HepG2 (cell line): ENCODE measurements around the gene GABRG3. TPM values are rescaled to one million over a fixed set of nuclear protein-coding genes. Genes with fewer than 3 reads are reported as not detected.

Source experiments
- ATAC-seq: fragments of 200-7000 bp; cut with Tn5 transposase; 3 replicates; pipeline ENCODE4 v1.9.1; 2020; ENCODE audit warnings: mild to moderate bottlenecking, moderate library complexity
- BruUV-seq: library from RNA; stranded (reverse); fragments of 400-500 nt; replicated peaks from 2 replicates; lab custom pipeline; 2021; lab: Mats Ljungman, UMichigan
- CTCF ChIA-PET: fragments of 300-600 bp; formaldehyde crosslinking; extraction: SDS; loops from one replicate; lab custom pipeline; 2021; ENCODE audit warnings: low total read pairs, inconsistent platforms, low intra/inter-chr PET ratio; lab: Yijun Ruan, JAX
- POLR2A ChIA-PET: fragments of 350-600 bp; sonication (Branson Sonifier 250); formaldehyde crosslinking; loops from one replicate; lab custom pipeline; 2020; ENCODE audit warnings: antibody characterized with exemption, inconsistent platforms; lab: Yijun Ruan, JAX
- DNase-seq: peaks from one replicate; pipeline ENCODE4 v3.0.0-alpha.2; 2015; ENCODE audit warnings: low spot score
- FAIRE-seq: peaks from 3 replicates; lab custom pipeline; 2011; peaks lifted over from hg19 to GRCh38; lab: Jason Lieb, UNC
- H2AFZ ChIP-seq: one replicate; pipeline ENCODE4 v1.6.1; 2011; ENCODE audit warnings: low read length, inconsistent platforms
- H3K27ac ChIP-seq: fragments of 300-600 bp; 3 replicates; pipeline ENCODE4 v1.8.0; 2011; ENCODE audit warnings: mixed run types, mild to moderate bottlenecking, mixed read lengths, low read length, inconsistent platforms; ENCODE audit not compliant: insufficient read depth; ENCODE audit errors: extremely low read length
- H3K27me3 ChIP-seq, 2 experiments: fragments of 200-600 bp in 1 of 2; 2 replicates in 1 of 2; 3 replicates in 1 of 2; pipeline versions ENCODE4 v1.6.0 to v1.8.0; 2011; ENCODE audit warnings: low read length in 2 of 2, mild to moderate bottlenecking in 2 of 2, moderate library complexity in 2 of 2, inconsistent platforms in 1 of 2; ENCODE audit not compliant: insufficient read depth in 2 of 2, control insufficient read depth in 1 of 2
- H3K36me3 ChIP-seq, 2 experiments: fragments of 200-600 bp in 1 of 2; replicated peaks in 1 of 2; 2 replicates in 1 of 2; 3 replicates in 1 of 2; pipeline versions ENCODE4 v1.5.1 to v1.8.0; 2011; ENCODE audit warnings: low read length in 2 of 2, inconsistent platforms in 1 of 2; ENCODE audit not compliant: insufficient read depth in 2 of 2, control insufficient read depth in 1 of 2
- H3K4me1 ChIP-seq: 2 replicates; pipeline ENCODE4 v1.5.1; 2012; ENCODE audit warnings: low read length, inconsistent platforms; ENCODE audit not compliant: insufficient read depth
- H3K4me2 ChIP-seq: 2 replicates; pipeline ENCODE4 v1.6.0; 2011; ENCODE audit warnings: low read depth, low read length, inconsistent platforms
- H3K4me3 ChIP-seq, 3 experiments: fragments of 200-600 bp in 1 of 3; sonication (generic), shearing (Covaris generic) in 1 of 3; replicated peaks in 1 of 3; 2 replicates each; pipeline ENCODE4 v1.5.1; 2011 to 2016; ENCODE audit warnings: low read length in 3 of 3, inconsistent platforms in 2 of 3, low read depth in 2 of 3, mild to moderate bottlenecking in 2 of 3, control low read depth in 1 of 3, mixed read lengths in 1 of 3; ENCODE audit not compliant: insufficient read depth in 1 of 3
- H3K79me2 ChIP-seq: one replicate; pipeline ENCODE4 v1.6.1; 2011; ENCODE audit warnings: low read length, inconsistent platforms; ENCODE audit not compliant: insufficient read depth
- H3K9ac ChIP-seq: 2 replicates; pipeline ENCODE4 v1.6.0; 2011; ENCODE audit warnings: mild to moderate bottlenecking, low read depth, low read length, inconsistent platforms; ENCODE audit not compliant: insufficient read depth
- H3K9me3 ChIP-seq: 2 replicates; pipeline ENCODE4 v1.5.1; 2012; ENCODE audit warnings: mild to moderate bottlenecking, low read length
- H4K20me1 ChIP-seq: 2 replicates; pipeline ENCODE4 v1.6.0; 2011; ENCODE audit warnings: inconsistent platforms, mild to moderate bottlenecking, low read length, moderate library complexity; ENCODE audit not compliant: insufficient read depth
- CTCF ChIP-seq: sonication (generic); formaldehyde crosslinking; IDR thresholded peaks from 2 replicates; pipeline ENCODE4 v1.5.0; 2020; ENCODE audit warnings: mild to moderate bottlenecking, missing genetic modification reagents, moderate library complexity
- HMG20B ChIP-seq: conservative IDR thresholded peaks from 2 replicates; pipeline ENCODE4 v1.6.1; 2016; ENCODE audit warnings: missing genetic modification reagents, missing compliant biosample characterization
- MATR3 ChIP-seq: sonication (generic); formaldehyde crosslinking; IDR thresholded peaks from 2 replicates; pipeline ENCODE4 v1.4.0; 2020; ENCODE audit warnings: missing genetic modification reagents
- NFIB ChIP-seq: sonication (generic); formaldehyde crosslinking; IDR thresholded peaks from 2 replicates; pipeline ENCODE4 v1.9.0; 2021; ENCODE audit warnings: missing genetic modification reagents, mild to moderate bottlenecking, borderline replicate concordance
- PHF20 ChIP-seq: sonication (generic); formaldehyde crosslinking; IDR thresholded peaks from 2 replicates; pipeline ENCODE4 v1.5.0; 2020; ENCODE audit warnings: mild to moderate bottlenecking, missing genetic modification reagents
- RBAK ChIP-seq: sonication (generic); formaldehyde crosslinking; IDR thresholded peaks from 2 replicates; pipeline ENCODE4 v1.5.1; 2020; ENCODE audit warnings: mild to moderate bottlenecking, missing genetic modification reagents
- TEAD2 ChIP-seq: sonication (generic); formaldehyde crosslinking; IDR thresholded peaks from 2 replicates; pipeline ENCODE4 v1.9.0; 2021; ENCODE audit warnings: missing genetic modification reagents
- ZC3H13 ChIP-seq: sonication (generic); formaldehyde crosslinking; IDR thresholded peaks from 2 replicates; pipeline ENCODE4 v1.8.1; 2023; ENCODE audit warnings: mild to moderate bottlenecking, missing genetic modification reagents, moderate library complexity
- ZNF138 ChIP-seq: sonication (generic); formaldehyde crosslinking; IDR thresholded peaks from 2 replicates; pipeline ENCODE4 v1.5.0; 2020; ENCODE audit warnings: mild to moderate bottlenecking, low read depth, missing genetic modification reagents
- ZNF207 ChIP-seq: fragments of 450-650 bp; IDR thresholded peaks from 2 replicates; pipeline ENCODE4 v1.6.1; 2016; ENCODE audit warnings: antibody characterized with exemption, borderline replicate concordance
- ZNF768 ChIP-seq: sonication (generic); formaldehyde crosslinking; IDR thresholded peaks from 2 replicates; pipeline ENCODE4 v1.4.0; 2020; ENCODE audit warnings: missing genetic modification reagents
- WGBS: methylation state at CpG from one replicate; pipeline ENCODE4 v1.1.6; 2017; ENCODE audit warnings: low lambda C conversion rate; 5-methylcytosine and 5-hydroxymethylcytosine counted together
- in situ Hi-C: cut with HindIII; loops from 2 replicates; pipeline ENCODE4 v1.10.0; 2017; ENCODE audit warnings: low pct_unique_long_range_greater_than_20kb; ENCODE audit not compliant: extremely low pct_ligation_motif_present
- intact Hi-C: fragments of 100-400 bp; cut with micrococcal nuclease; formaldehyde crosslinking; loops from one replicate; pipeline ENCODE4 v1.10.0; 2022; ENCODE audit not compliant: unreplicated experiment
- polyA plus RNA-seq, 8 experiments: library from polyadenylated mRNA; depleted of rRNA in 3 of 8; stranded (reverse) in 7 of 8; unstranded in 1 of 8; fragments of >200 nt; fragmentation: Illumina TruSeq in 4 of 8; extraction: Trizol in 4 of 8; gene quantifications; 2 replicates each; pipeline versions ENCODE4 v1.2.1 to v1.2.3, GENCODE V29; 2011 to 2016; ENCODE audit warnings: low read depth in 4 of 8, missing spikeins in 1 of 8, mixed read lengths in 1 of 8; ENCODE audit not compliant: insufficient read depth in 1 of 8
- total RNA-seq, 5 experiments: library from RNA; depleted of rRNA; stranded (reverse); fragments of >200 nt; fragmentation: Illumina TruSeq; extraction: Trizol; gene quantifications; 2 replicates each; pipeline ENCODE4 v1.2.3, GENCODE V29; 2016; ENCODE audit warnings: low read depth in 1 of 5

The GABRG3 gene
- total and polyA plus RNA-seq, 2 of the 13 experiments (the other 11 are each of a cell fraction or from before 2014, with no cell fraction given), result not detected

DNA sequence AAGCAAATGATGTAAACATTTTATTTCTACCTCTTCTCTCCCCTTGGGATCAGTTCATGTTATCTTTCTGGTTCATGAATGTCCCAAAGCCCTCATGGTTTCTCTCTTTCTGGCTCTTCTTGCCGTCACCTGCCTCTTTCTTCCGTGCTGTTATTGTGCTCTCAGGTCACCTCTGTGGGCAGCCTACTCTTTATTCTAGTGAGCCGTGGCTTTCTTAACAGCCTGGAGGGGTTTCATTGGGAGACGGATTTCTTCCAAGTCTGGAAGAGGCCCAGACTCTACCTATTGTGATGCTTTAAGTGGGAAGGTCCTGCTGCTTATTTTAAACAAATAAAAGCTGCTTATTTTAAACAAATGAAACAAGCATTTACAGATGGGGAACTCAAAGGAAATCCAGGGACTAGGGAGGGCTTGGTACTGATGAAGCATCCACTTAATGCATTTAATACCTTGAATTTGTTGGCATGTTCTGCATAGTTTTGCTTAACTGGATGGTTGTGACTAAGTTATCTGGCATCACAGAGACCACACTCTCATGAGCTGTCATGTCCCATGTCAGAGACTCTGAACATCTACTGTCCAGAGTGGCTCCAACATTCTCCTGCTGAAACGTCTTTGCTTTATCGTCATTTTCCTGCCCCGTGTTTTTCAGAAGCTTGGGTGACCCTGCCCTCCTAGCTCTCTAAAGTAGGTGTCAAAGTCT is 443.3 kb downstream of the GABRG3 start:
- no peak overlapping the region for H3K9ac ChIP-seq
- H3K36me3 ChIP-seq, result no peaks in the 10 kb centered on the region
- H3K27me3 ChIP-seq, result peaks cover 0 to 2% of the 10 kb centered on the region in 2 experiments; a peak in 1 of 5 replicates
- FAIRE-seq (no peak), DNase-seq (no peak), ATAC-seq (no peak)
- CTCF ChIA-PET, result no interaction called here
- H3K4me1 ChIP-seq, result no peaks in the 10 kb centered on the region
- 15% methylated on average over 7 of the region's 7 CpGs for WGBS
- no peak overlapping the region for H3K27ac ChIP-seq
- intact Hi-C loops, result no loop called here
- H4K20me1 ChIP-seq, result no peaks in the 10 kb centered on the region
- peaks cover 24% of the 10 kb centered on the region for H3K9me3 ChIP-seq
- no peak overlapping the region for H3K4me2 ChIP-seq
- in situ Hi-C loops, result no loop called here
- no peak for TF ChIP-seq RBAK
- TF ChIP-seq ZNF138, result no peak
- no peak for TF ChIP-seq ZNF207
- no peak for TF ChIP-seq ZNF768
- no peak for TF ChIP-seq MATR3
- TF ChIP-seq ZC3H13 (CRISPR knock-in tag), result no peak
- no peak for TF ChIP-seq TEAD2 (CRISPR knock-in tag)
- TF ChIP-seq NFIB, result no peak
- no peak for TF ChIP-seq HMG20B (CRISPR knock-in tag)
- TF ChIP-seq PHF20 (CRISPR knock-in tag), result no peak
- TF ChIP-seq CTCF (CRISPR knock-in tag), result no peak
- H3K79me2 ChIP-seq, result no peaks in the 10 kb centered on the region
- no TSS peak for BruUV-seq
- POLR2A ChIA-PET, result no interaction called here
- no peak overlapping the region for H2AFZ ChIP-seq
- H3K4me3 ChIP-seq, result no peak overlapping the region
